Ascending aorta (tissue), 2 donors: ENCODE data around the gene LRRC7. TPM values are rescaled to one million over a fixed set of nuclear protein-coding genes. Genes with fewer than 3 reads are reported as not detected.
"Not testable (repeated sequence)": the region's sequence is repeated elsewhere in the genome, so short reads cannot be mapped to it uniquely, and the experiment has no call there.

ENCODE experiments used
- DNase-seq, 2 donors: peaks; one replicate each; pipeline ENCODE4 v3.0.0-alpha.2; 2019; ENCODE audit warnings: low spot score in 2 of 2
- H3K27ac ChIP-seq, 2 donors: fragments of 200-600 bp; sonication (generic); one replicate each; pipeline ENCODE4 v1.5.1; 2016 to 2017; ENCODE audit warnings: mild to moderate bottlenecking in 1 of 2
- H3K27me3 ChIP-seq: fragments of 200-600 bp; sonication (generic); one replicate; pipeline ENCODE4 v1.5.1; 2017
- H3K36me3 ChIP-seq, 2 donors: fragments of 200-600 bp; sonication (generic); one replicate each; pipeline ENCODE4 v1.5.1; 2016
- H3K4me1 ChIP-seq, 2 donors: fragments of 200-600 bp; sonication (generic); one replicate each; pipeline ENCODE4 v1.5.1; 2016 to 2017; ENCODE audit warnings: mild to moderate bottlenecking in 1 of 2
- H3K4me3 ChIP-seq, 2 donors: fragments of 200-600 bp; sonication (generic); one replicate each; pipeline ENCODE4 v1.5.1; 2016 to 2017; ENCODE audit warnings: mild to moderate bottlenecking in 1 of 2
- H3K9me3 ChIP-seq, 2 donors: fragments of 200-600 bp; sonication (generic); one replicate each; pipeline ENCODE4 v1.5.1; 2016
- CTCF ChIP-seq, 3 experiments: fragments of 200-600 bp in 2 of 3; fragments of 450-650 bp in 1 of 3; sonication (generic) in 2 of 3; IDR thresholded peaks; one replicate each; pipeline ENCODE4 v1.5.1; 2016 to 2019; ENCODE audit warnings: antibody characterized with exemption in 3 of 3, mild to moderate bottlenecking in 1 of 3, moderate library complexity in 1 of 3
- intact Hi-C: fragments of 100-400 bp; cut with DNase I; formaldehyde crosslinking; loops from one replicate; pipeline ENCODE4 v1.15.1; 2023
- total RNA-seq: library from RNA; depleted of rRNA; stranded (reverse); fragments of >200 nt; gene quantifications from one replicate; pipeline ENCODE4 v1.1.0, GENCODE V29; 2016

The LRRC7 gene
- total RNA-seq, 1 donor from 2014 or later, result not detected

- H3K36me3 ChIP-seq, result no peaks in the 10 kb centered on the region
- H3K9me3 ChIP-seq, result no peaks in the 10 kb centered on the region
- H3K27ac ChIP-seq, result no peak overlapping the region
- H3K4me3 ChIP-seq, result no peak overlapping the region
- no peak for TF ChIP-seq CTCF (IDR thresholded peaks at IDR 0.05)
- no peaks in the 10 kb centered on the region for H3K27me3 ChIP-seq
- no peaks in the 10 kb centered on the region for H3K4me1 ChIP-seq
- DNase-seq, result no peak
- intact Hi-C loops, result no loop called here
Observed at GRCh38 chr1:69707103-69707502, 139.4 kb downstream of the LRRC7 start.

GRCh38 chr1:69710484-69711189 lies 142.9 kb downstream of the LRRC7 start:
- H3K36me3 ChIP-seq, result no peaks in the 10 kb centered on the region
- intact Hi-C loops, result no loop called here
- H3K4me3 ChIP-seq, result no peak overlapping the region
- no peaks in the 10 kb centered on the region for H3K27me3 ChIP-seq
- H3K27ac ChIP-seq, result no peak overlapping the region
- H3K9me3 ChIP-seq, result no peaks in the 10 kb centered on the region
- DNase-seq, result no peak
- no peak for TF ChIP-seq CTCF (IDR thresholded peaks at IDR 0.05)
- no peaks in the 10 kb centered on the region for H3K4me1 ChIP-seq

- H3K4me1 ChIP-seq, result no peaks in the 10 kb centered on the region
- H3K9me3 ChIP-seq, result no peaks in the 10 kb centered on the region
- no peaks in the 10 kb centered on the region for H3K27me3 ChIP-seq
- DNase-seq, result no peak
- no peaks in the 10 kb centered on the region for H3K36me3 ChIP-seq
- no peak for TF ChIP-seq CTCF (IDR thresholded peaks at IDR 0.05)
- intact Hi-C loops, result no loop called here
- no peak overlapping the region for H3K27ac ChIP-seq
- H3K4me3 ChIP-seq, result no peak overlapping the region
Observed at GRCh38 chr1:69711190-69711930, 143.6 kb downstream of the LRRC7 start.

GRCh38 chr1:69717834-69718233 lies 150.1 kb downstream of the LRRC7 start:
- intact Hi-C loops, DNase-seq, H3K9me3 ChIP-seq, H3K36me3 ChIP-seq, H3K4me1 ChIP-seq, H3K27me3 ChIP-seq, H3K27ac ChIP-seq, H3K4me3 ChIP-seq: not testable (repeated sequence)

- Histone ChIP-seq H3K4me3 (no peak overlapping the region), H3K9me3 (no peaks in the 10 kb centered on the region), H3K4me1 (no peaks in the 10 kb centered on the region), H3K36me3 (no peaks in the 10 kb centered on the region), H3K27me3 (no peaks in the 10 kb centered on the region), H3K27ac (no peak overlapping the region)
- TF ChIP-seq CTCF (IDR thresholded peaks at IDR 0.05), result no peak
- intact Hi-C loops, result no loop called here
- DNase-seq, result no peak
Observed at GRCh38 chr1:69728206-69728605, 160.5 kb downstream of the LRRC7 start.

- Histone ChIP-seq H3K27me3 (no peaks in the 10 kb centered on the region), H3K9me3 (no peaks in the 10 kb centered on the region), H3K4me3 (no peak overlapping the region), H3K27ac (no peak overlapping the region), H3K36me3 (no peaks in the 10 kb centered on the region), H3K4me1 (no peaks in the 10 kb centered on the region)
- no peak for TF ChIP-seq CTCF (IDR thresholded peaks at IDR 0.05)
- no peak for DNase-seq
- intact Hi-C loops, result no loop called here
Observed at GRCh38 chr1:69733061-69733460, 165.3 kb downstream of the LRRC7 start.
